Sigmoid colon (tissue), 7 donors: ENCODE data around the gene IFNA5. TPM values are rescaled to one million over a fixed set of nuclear protein-coding genes. Genes with fewer than 3 reads are reported as not detected.

Experiments
- DNase-seq: peaks from one replicate; pipeline ENCODE4 v3.0.0-alpha.2; 2019
- H3K27ac ChIP-seq, 4 donors: fragments of 200-600 bp; sonication (generic); one replicate each; pipeline ENCODE4 v1.5.1; 2016 to 2019; ENCODE audit warnings: mild to moderate bottlenecking in 1 of 4
- H3K27me3 ChIP-seq, 3 donors: fragments of 200-600 bp; sonication (generic); one replicate each; pipeline ENCODE4 v1.5.1; 2019; ENCODE audit warnings: mild to moderate bottlenecking in 1 of 3
- H3K36me3 ChIP-seq, 4 donors: fragments of 200-600 bp; sonication (generic); one replicate each; pipeline ENCODE4 v1.5.1; 2016 to 2019
- H3K4me1 ChIP-seq, 4 donors: fragments of 200-600 bp; sonication (generic); one replicate each; pipeline ENCODE4 v1.5.1; 2017 to 2019
- H3K4me3 ChIP-seq, 4 donors: fragments of 200-600 bp; sonication (generic); one replicate each; pipeline ENCODE4 v1.5.1; 2017 to 2019; ENCODE audit warnings: mild to moderate bottlenecking in 2 of 4, moderate library complexity in 1 of 4
- H3K9me3 ChIP-seq, 4 donors: fragments of 200-600 bp in 3 of 4; sonication (generic) in 3 of 4; one replicate each; pipeline versions ENCODE4 v1.5.1 to v1.6.1; 2013 to 2019
- CTCF ChIP-seq, 4 experiments: fragments of 450-650 bp in 3 of 4; fragments of 200-600 bp in 1 of 4; IDR thresholded peaks; one replicate each; pipeline ENCODE4 v1.5.1; 2016 to 2019; ENCODE audit warnings: antibody characterized with exemption in 4 of 4, mild to moderate bottlenecking in 3 of 4, moderate library complexity in 2 of 4
- EP300 ChIP-seq, 4 donors: sonication (generic); formaldehyde crosslinking; IDR thresholded peaks; one replicate each; pipeline ENCODE4 v1.6.1; 2017; ENCODE audit warnings: antibody characterized with exemption in 4 of 4
- POLR2A ChIP-seq, 2 donors: fragments of 450-650 bp; IDR thresholded peaks; one replicate each; pipeline ENCODE4 v1.6.1; 2016; ENCODE audit warnings: antibody characterized with exemption in 2 of 2, mild to moderate bottlenecking in 2 of 2, moderate library complexity in 2 of 2
- POLR2AphosphoS5 ChIP-seq, 4 donors: sonication (generic); formaldehyde crosslinking; IDR thresholded peaks; one replicate each; pipeline ENCODE4 v1.6.1; 2017; ENCODE audit warnings: antibody characterized with exemption in 4 of 4
- WGBS, 2 donors: extraction: QIAGEN DNeasy Blood & Tissue Kit; methylation state at CpG; one replicate each; pipeline ENCODE4 v1.1.7; 2013; 5-methylcytosine and 5-hydroxymethylcytosine counted together
- intact Hi-C: fragments of 100-400 bp; cut with DNase I; formaldehyde crosslinking; loops from one replicate; pipeline ENCODE4 v1.15.1; 2023
- polyA plus RNA-seq, 3 donors: library from polyadenylated mRNA; stranded (reverse); fragments of 200-250 nt; gene quantifications; one replicate each; pipeline ENCODE4 v1.2.3, GENCODE V29; 2013
- total RNA-seq, 4 donors: library from RNA; depleted of rRNA; stranded (reverse); fragments of >200 nt; gene quantifications; one replicate each; pipeline ENCODE4 v1.1.0, GENCODE V29; 2016
- donor health status: healthy with polysubstance abuse.
- donor health status: Bipolar disorder and iron deficiency.
- donor health status: healthy.

Gene IFNA5
- total and polyA plus RNA-seq, 7 donors, result not detected

GRCh38 chr9:21286659-21287058 lies 18.5 kb downstream of the IFNA5 start:
- TF ChIP-seq POLR2AphosphoS5 (IDR thresholded peaks at IDR 0.05) (no peak), EP300 (IDR thresholded peaks at IDR 0.05) (no peak), CTCF (IDR thresholded peaks at IDR 0.05) (no peak), POLR2A (IDR thresholded peaks at IDR 0.05) (no peak)
- Histone ChIP-seq H3K4me3 (no peak overlapping the region), H3K27me3 (no peaks in the 10 kb centered on the region), H3K27ac (no peak overlapping the region), H3K4me1 (no peaks in the 10 kb centered on the region), H3K36me3 (no peaks in the 10 kb centered on the region), H3K9me3 (no peaks in the 10 kb centered on the region)
- intact Hi-C loops, result no loop called here
- no peak for DNase-seq
- 81 to 89% methylated on average over 5 of the region's 5 CpGs for WGBS, 2 donors

GRCh38 chr9:21286099-21286498 lies 19.0 kb downstream of the IFNA5 start:
- H3K4me3 ChIP-seq, result no peak overlapping the region
- no peaks in the 10 kb centered on the region for H3K4me1 ChIP-seq
- no peak overlapping the region for H3K27ac ChIP-seq
- no peaks in the 10 kb centered on the region for H3K9me3 ChIP-seq
- DNase-seq, result no peak
- 93 to 95% methylated on average over 5 of the region's 5 CpGs for WGBS, 2 donors
- no peaks in the 10 kb centered on the region for H3K36me3 ChIP-seq
- no peak for TF ChIP-seq CTCF (IDR thresholded peaks at IDR 0.05)
- no peak for TF ChIP-seq POLR2A (IDR thresholded peaks at IDR 0.05)
- no peak for TF ChIP-seq POLR2AphosphoS5 (IDR thresholded peaks at IDR 0.05)
- no peak for TF ChIP-seq EP300 (IDR thresholded peaks at IDR 0.05)
- intact Hi-C loops, result no loop called here
- H3K27me3 ChIP-seq, result no peaks in the 10 kb centered on the region

GRCh38 chr9:21281275-21281674 lies 23.8 kb downstream of the IFNA5 start:
- TF ChIP-seq POLR2AphosphoS5 (IDR thresholded peaks at IDR 0.05) (no peak), POLR2A (IDR thresholded peaks at IDR 0.05) (no peak), CTCF (IDR thresholded peaks at IDR 0.05) (no peak), EP300 (IDR thresholded peaks at IDR 0.05) (no peak)
- DNase-seq, result no peak
- Histone ChIP-seq H3K4me1 (no peaks in the 10 kb centered on the region), H3K9me3 (no peaks in the 10 kb centered on the region), H3K27ac (no peak overlapping the region), H3K27me3 (no peaks in the 10 kb centered on the region), H3K4me3 (no peak overlapping the region), H3K36me3 (no peaks in the 10 kb centered on the region)
- WGBS, 2 donors, result 70 to 73% methylated on average over 2 of the region's 2 CpGs
- intact Hi-C loops, result no loop called here

- H3K4me3 ChIP-seq, result no peak overlapping the region
- DNase-seq, result no peak
- intact Hi-C loops, result no loop called here
- no peaks in the 10 kb centered on the region for H3K36me3 ChIP-seq
- H3K27me3 ChIP-seq, result no peaks in the 10 kb centered on the region
- H3K4me1 ChIP-seq, result no peaks in the 10 kb centered on the region
- no peak overlapping the region for H3K27ac ChIP-seq
- H3K9me3 ChIP-seq, result no peaks in the 10 kb centered on the region
- 57 to 66% methylated on average over 2 of the region's 2 CpGs for WGBS, 2 donors
- TF ChIP-seq EP300 (IDR thresholded peaks at IDR 0.05) (no peak), CTCF (IDR thresholded peaks at IDR 0.05) (no peak), POLR2A (IDR thresholded peaks at IDR 0.05) (no peak), POLR2AphosphoS5 (IDR thresholded peaks at IDR 0.05) (no peak)
Observed at GRCh38 chr9:21268347-21268657, 36.8 kb downstream of the IFNA5 start.

- WGBS, 2 donors, result 40 to 52% methylated on average over 4 of the region's 4 CpGs
- Histone ChIP-seq H3K4me3 (no peak overlapping the region), H3K4me1 (no peaks in the 10 kb centered on the region), H3K27me3 (no peaks in the 10 kb centered on the region), H3K27ac (no peak overlapping the region), H3K9me3 (no peaks in the 10 kb centered on the region), H3K36me3 (no peaks in the 10 kb centered on the region)
- no peak for TF ChIP-seq CTCF (IDR thresholded peaks at IDR 0.05)
- no peak for TF ChIP-seq POLR2A (IDR thresholded peaks at IDR 0.05)
- TF ChIP-seq POLR2AphosphoS5 (IDR thresholded peaks at IDR 0.05), result no peak
- TF ChIP-seq EP300 (IDR thresholded peaks at IDR 0.05), result no peak
- no peak for DNase-seq
- intact Hi-C loops, result no loop called here
Observed at GRCh38 chr9:21267485-21268346, 37.4 kb downstream of the IFNA5 start.
